BJ (cell line): ENCODE data around the gene COL4A1. TPM values are rescaled to one million over a fixed set of nuclear protein-coding genes. Genes with fewer than 3 reads are reported as not detected.

ENCODE experiments used
- CTCF ChIA-PET: fragments of 350-600 bp; formaldehyde crosslinking; extraction: SDS; loops from one replicate; lab custom pipeline; 2021; ENCODE audit warnings: antibody characterized with exemption, inconsistent platforms; lab: Yijun Ruan, JAX
- POLR2A ChIA-PET: fragments of 300-600 bp; sonication (Branson Sonifier 250); formaldehyde crosslinking; extraction: SDS; loops from one replicate; lab custom pipeline; 2021; ENCODE audit warnings: antibody characterized with exemption; lab: Charles Lee
- DNase-seq: peaks from one replicate; pipeline ENCODE4 v3.0.0-alpha.2; 2011; ENCODE audit warnings: low read depth
- H3K27me3 ChIP-seq: 2 replicates; pipeline ENCODE4 v1.6.0; 2011; ENCODE audit warnings: low read length; ENCODE audit not compliant: control insufficient read depth, insufficient read depth
- H3K36me3 ChIP-seq: 2 replicates; pipeline ENCODE4 v1.5.1; 2011; ENCODE audit warnings: low read length; ENCODE audit not compliant: control insufficient read depth, insufficient read depth
- H3K4me3 ChIP-seq: 2 replicates; pipeline ENCODE4 v1.5.1; 2011; ENCODE audit warnings: low read depth, mild to moderate bottlenecking, control low read depth, low read length
- CTCF ChIP-seq: IDR thresholded peaks from 2 replicates; pipeline ENCODE4 v1.5.1; 2011; ENCODE audit warnings: low read depth, mild to moderate bottlenecking, control low read depth, inconsistent platforms, low read length, moderate library complexity; ENCODE audit not compliant: insufficient read depth
- polyA plus RNA-seq: library from polyadenylated mRNA; depleted of rRNA; stranded (reverse); fragments of >200 nt; gene quantifications from 2 replicates; pipeline ENCODE4 v1.2.3, GENCODE V29; 2011

COL4A1 gene
- polyA plus RNA-seq, 1 experiment: 375 TPM

- DNase-seq: no peak
- CTCF ChIA-PET: interaction anchor here (0.6 to 1.3 kb wide), 3 partner anchors 10 to 50 kb away, joined by 3 read pairs; no protein-coding TSS in a partner anchor
- peak; percentile 27; the same call in 1 of the 2 replicates for TF ChIP-seq CTCF
- Histone ChIP-seq H3K4me3 (no peak overlapping the region), H3K27me3 (no peaks in the 10 kb centered on the region), H3K36me3 (no peaks in the 10 kb centered on the region; the same call in 1 of the 2 replicates)
- POLR2A ChIA-PET: no interaction called here
Measured at GRCh38 chr13:110274687-110275086, 32.3 kb downstream of the COL4A1 start.

- no peak for TF ChIP-seq CTCF
- POLR2A ChIA-PET: no interaction called here
- DNase-seq: no peak
Measured at GRCh38 chr13:110273254-110273653, 33.7 kb downstream of the COL4A1 start.

GRCh38 chr13:110272651-110273050 is 34.3 kb downstream of the COL4A1 start:
- Histone ChIP-seq H3K27me3 (no peaks in the 10 kb centered on the region), H3K4me3 (no peak overlapping the region), H3K36me3 (no peaks in the 10 kb centered on the region; the same call in 1 of the 2 replicates)
- no peak for DNase-seq
- TF ChIP-seq CTCF: no peak
- ChIA-PET CTCF (no interaction called here), POLR2A (no interaction called here)

More at GRCh38 chr13:110273254-110273653, 33.7 kb downstream of the COL4A1 start:
- Histone ChIP-seq H3K4me3 (no peak overlapping the region), H3K27me3 (no peaks in the 10 kb centered on the region), H3K36me3 (no peaks in the 10 kb centered on the region; the same call in 1 of the 2 replicates)
- CTCF ChIA-PET: no interaction called here

- POLR2A ChIA-PET: no interaction called here
- no peak for TF ChIP-seq CTCF
- no peak for DNase-seq
- no peaks in the 10 kb centered on the region; the same call in 1 of the 2 replicates for H3K36me3 ChIP-seq
- no peaks in the 10 kb centered on the region for H3K27me3 ChIP-seq
- CTCF ChIA-PET: interaction anchor here (1.3 kb wide), 1 partner anchor 10 kb away, joined by 3 read pairs; no protein-coding TSS in a partner anchor
- H3K4me3 ChIP-seq: no peak overlapping the region
Measured at GRCh38 chr13:110272227-110272626, 34.7 kb downstream of the COL4A1 start.

- TF ChIP-seq CTCF: no peak
- Histone ChIP-seq H3K36me3 (no peaks in the 10 kb centered on the region; the same call in 1 of the 2 replicates), H3K4me3 (no peak overlapping the region), H3K27me3 (no peaks in the 10 kb centered on the region)
- DNase-seq: no peak
- ChIA-PET POLR2A (no interaction called here), CTCF (interaction anchor here (0.6 to 1.3 kb wide), 2 partner anchors 9 to 31 kb away, joined by 3 read pairs; no protein-coding TSS in a partner anchor)
Measured at GRCh38 chr13:110271313-110271712, 35.6 kb downstream of the COL4A1 start.
